H9 (cell line): ENCODE measurements around the gene DNAJB6. TPM values are rescaled to one million over a fixed set of nuclear protein-coding genes. Genes with fewer than 3 reads are reported as not detected.

Experiments used
- DNase-seq: peaks from one replicate; pipeline ENCODE4 v3.0.0-alpha.2; 2017
- H2AFZ ChIP-seq: one replicate; pipeline ENCODE4 v1.6.1; 2013; ENCODE audit warnings: mild to moderate bottlenecking, low read length, control low read depth, moderate library complexity
- H2AK5ac ChIP-seq: 2 replicates; pipeline ENCODE4 v1.6.1; 2013; ENCODE audit warnings: low read length, control low read depth, mixed read lengths; ENCODE audit not compliant: insufficient read length
- H2BK120ac ChIP-seq: one replicate; pipeline ENCODE4 v1.6.1; 2013; ENCODE audit warnings: low read depth, mild to moderate bottlenecking, low read length, control low read depth, inconsistent platforms; ENCODE audit not compliant: poor library complexity, severe bottlenecking
- H2BK12ac ChIP-seq: 2 replicates; pipeline ENCODE4 v1.6.1; 2013; ENCODE audit warnings: low read length, control low read depth, mixed read lengths, low read depth; ENCODE audit not compliant: insufficient read length
- H2BK15ac ChIP-seq: 2 replicates; pipeline ENCODE4 v1.6.1; 2013; ENCODE audit warnings: low read depth, low read length, control low read depth
- H2BK20ac ChIP-seq: one replicate; pipeline ENCODE4 v1.6.1; 2013; ENCODE audit warnings: low read depth, mild to moderate bottlenecking, low read length, control low read depth, inconsistent platforms; ENCODE audit not compliant: poor library complexity, severe bottlenecking
- H2BK5ac ChIP-seq: 2 replicates; pipeline ENCODE4 v1.6.1; 2013; ENCODE audit warnings: low read length, control low read depth, mixed read lengths; ENCODE audit not compliant: insufficient read length
- H3K14ac ChIP-seq: 2 replicates; pipeline ENCODE4 v1.6.1; 2013; ENCODE audit warnings: low read length, control low read depth; ENCODE audit not compliant: insufficient read depth
- H3K18ac ChIP-seq: 2 replicates; pipeline ENCODE4 v1.6.1; 2013; ENCODE audit warnings: low read depth, mild to moderate bottlenecking, mixed read lengths, low read length, control low read depth; ENCODE audit not compliant: insufficient read length
- H3K23ac ChIP-seq: 2 replicates; pipeline ENCODE4 v1.6.1; 2013; ENCODE audit warnings: low read length, control low read depth, mixed read lengths, low read depth; ENCODE audit not compliant: insufficient read length
- H3K23me2 ChIP-seq: 2 replicates; pipeline ENCODE4 v1.6.1; 2013; ENCODE audit warnings: low read depth, mild to moderate bottlenecking, mixed read lengths, low read length, control low read depth; ENCODE audit not compliant: insufficient read length, poor library complexity, severe bottlenecking
- H3K27ac ChIP-seq: 2 replicates; pipeline ENCODE4 v1.5.1; 2013; ENCODE audit warnings: low read length, control low read depth, mixed read lengths, low read depth; ENCODE audit not compliant: insufficient read length
- H3K27me3 ChIP-seq: 2 replicates; pipeline ENCODE4 v1.6.1; 2013; ENCODE audit warnings: low read length, control low read depth, inconsistent platforms; ENCODE audit not compliant: insufficient read depth
- H3K4ac ChIP-seq: 2 replicates; pipeline ENCODE4 v1.6.1; 2013; ENCODE audit warnings: low read depth, mild to moderate bottlenecking, control low read depth, inconsistent platforms, low read length, moderate library complexity
- H3K4me1 ChIP-seq: 2 replicates; pipeline ENCODE4 v1.6.1; 2013; ENCODE audit warnings: low read length, control low read depth, inconsistent platforms; ENCODE audit not compliant: insufficient read depth
- H3K4me2 ChIP-seq: 2 replicates; pipeline ENCODE4 v1.6.1; 2013; ENCODE audit warnings: low read length, control low read depth, mixed read lengths; ENCODE audit not compliant: insufficient read length, insufficient read depth
- H3K56ac ChIP-seq: 2 replicates; pipeline ENCODE4 v1.6.1; 2013; ENCODE audit warnings: low read depth, mild to moderate bottlenecking, mixed read lengths, low read length, control low read depth; ENCODE audit not compliant: insufficient read length
- H3K79me1 ChIP-seq: 2 replicates; pipeline ENCODE4 v1.6.1; 2013; ENCODE audit warnings: low read depth, mild to moderate bottlenecking, moderate library complexity, low read length, control low read depth, inconsistent platforms; ENCODE audit not compliant: insufficient read depth, poor library complexity, severe bottlenecking
- H3K79me2 ChIP-seq: 2 replicates; pipeline ENCODE4 v1.6.1; 2013; ENCODE audit warnings: low read length, control low read depth, inconsistent platforms; ENCODE audit not compliant: insufficient read depth
- H3K9ac ChIP-seq: 2 replicates; pipeline ENCODE4 v1.6.1; 2013; ENCODE audit warnings: low read length, control low read depth, mixed read lengths; ENCODE audit not compliant: insufficient read length; ENCODE audit errors: extremely low read depth
- H3K9me3 ChIP-seq: one replicate; pipeline ENCODE4 v1.6.1; 2013; ENCODE audit warnings: low read depth, low read length, inconsistent platforms; ENCODE audit not compliant: control insufficient read depth
- H3T11ph ChIP-seq: one replicate; pipeline ENCODE4 v1.6.1; 2013; ENCODE audit warnings: mild to moderate bottlenecking, low read length, control low read depth, inconsistent platforms
- H4K20me1 ChIP-seq: one replicate; pipeline ENCODE4 v1.6.1; 2013; ENCODE audit not compliant: control insufficient read depth, insufficient read length, insufficient read depth
- H4K5ac ChIP-seq: 2 replicates; pipeline ENCODE4 v1.6.1; 2013; ENCODE audit warnings: low read depth, mild to moderate bottlenecking, mixed read lengths, low read length, control low read depth; ENCODE audit not compliant: insufficient read length
- H4K8ac ChIP-seq: replicated peaks from 2 replicates; pipeline ENCODE4 v1.6.1; 2013; ENCODE audit warnings: low read length, control low read depth, mixed read lengths, low read depth; ENCODE audit not compliant: insufficient read length
- H4K91ac ChIP-seq: 2 replicates; pipeline ENCODE4 v1.6.1; 2013; ENCODE audit warnings: low read depth, mild to moderate bottlenecking, moderate library complexity, mixed read lengths, low read length, control low read depth; ENCODE audit not compliant: insufficient read length
- H3K27ac Mint-ChIP-seq, 3 experiments: 2 replicates in 2 of 3; 3 replicates in 1 of 3; pipeline ENCODE4 v1.8.0; 2020 to 2021; ENCODE audit warnings: mixed read lengths in 3 of 3, mild to moderate bottlenecking in 1 of 3, moderate library complexity in 1 of 3
- H3K27me3 Mint-ChIP-seq: 2 replicates; pipeline ENCODE4 v1.8.0; 2021; ENCODE audit warnings: low read depth, mild to moderate bottlenecking, moderate library complexity, mixed read lengths
- H3K36me3 Mint-ChIP-seq, 3 experiments: 2 replicates in 2 of 3; 3 replicates in 1 of 3; pipeline ENCODE4 v1.8.0; 2020 to 2021; ENCODE audit warnings: low read depth in 3 of 3, mixed read lengths in 3 of 3; ENCODE audit not compliant: insufficient read depth in 1 of 3
- H3K4me1 Mint-ChIP-seq, 2 experiments: 2 replicates each; pipeline ENCODE4 v1.8.0; 2020; ENCODE audit warnings: mixed read lengths in 2 of 2
- H3K4me3 Mint-ChIP-seq, 2 experiments: 2 replicates in 1 of 2; 3 replicates in 1 of 2; pipeline ENCODE4 v1.8.0; 2020 to 2021; ENCODE audit warnings: mild to moderate bottlenecking in 2 of 2, mixed read lengths in 2 of 2, moderate library complexity in 1 of 2
- H3K9me3 Mint-ChIP-seq, 2 experiments: 2 replicates in 1 of 2; 3 replicates in 1 of 2; pipeline ENCODE4 v1.8.0; 2020; ENCODE audit warnings: mild to moderate bottlenecking in 2 of 2, mixed read lengths in 2 of 2, moderate library complexity in 1 of 2
- CTCF ChIP-seq: fragments of 200-600 bp; sonication (generic); conservative IDR thresholded peaks from 3 replicates; pipeline ENCODE4 v1.8.0; 2021; ENCODE audit warnings: antibody characterized with exemption, mild to moderate bottlenecking
- WGBS: extraction: QIAGEN DNeasy Blood & Tissue Kit; methylation state at CpG from one replicate; pipeline ENCODE4 v1.1.7; 2013; ENCODE audit warnings: missing lambda C conversion rate, low lambda C conversion rate, mixed read lengths; ENCODE audit not compliant: insufficient read length; ENCODE audit errors: extremely low coverage; 5-methylcytosine and 5-hydroxymethylcytosine counted together
- total RNA-seq: library from RNA; stranded (reverse); gene quantifications from 2 replicates; pipeline ENCODE4 v1.2.1, GENCODE V29; 2021

The DNAJB6 gene
- total RNA-seq, 1 experiment from 2014 or later: 215 TPM

GRCh38 chr7:157413881-157414701, 77.3 kb downstream of the DNAJB6 start:
- no peak overlapping the region for H3K14ac ChIP-seq
- H2BK12ac ChIP-seq: no peak overlapping the region
- no peaks in the 10 kb centered on the region for H3K23me2 ChIP-seq
- H2AK5ac ChIP-seq: no peak overlapping the region
- no peak for TF ChIP-seq CTCF
- H2BK15ac ChIP-seq: no peak overlapping the region
- H4K8ac ChIP-seq: no peak overlapping the region
- WGBS: no CpG with 5 or more reads among the region's 49 CpGs
- no peaks in the 10 kb centered on the region for H4K20me1 ChIP-seq
- H3K79me2 ChIP-seq: no peaks in the 10 kb centered on the region; the same call in 1 of the 2 replicates
- no peak overlapping the region for H3K56ac ChIP-seq
- H3K4me1 Mint-ChIP-seq: peaks cover 23 to 33% of the 10 kb centered on the region in 2 experiments
- no peak overlapping the region for H3K23ac ChIP-seq
- H3K4me1 ChIP-seq: no peaks in the 10 kb centered on the region
- no peak overlapping the region for H3T11ph ChIP-seq
- H3K27ac ChIP-seq: no peak overlapping the region
- H4K91ac ChIP-seq: no peak overlapping the region
- H3K36me3 Mint-ChIP-seq: peaks cover 32 to 56% (median 51%) of the 10 kb centered on the region in 3 experiments
- no peaks in the 10 kb centered on the region for H3K27me3 ChIP-seq
- H2AFZ ChIP-seq: no peak overlapping the region
- H3K79me1 ChIP-seq: peaks cover 7% of the 10 kb centered on the region
- no peaks in the 10 kb centered on the region for H3K9me3 Mint-ChIP-seq
- no peak overlapping the region for H4K5ac ChIP-seq
- H3K9ac ChIP-seq: no peak overlapping the region
- H3K27me3 Mint-ChIP-seq: no peaks in the 10 kb centered on the region
- no peak overlapping the region for H2BK5ac ChIP-seq
- H2BK20ac ChIP-seq: no peak overlapping the region
- peak overlapping the region; percentile 43 to 90 (median 89); a peak in 5 of 7 replicates for H3K27ac Mint-ChIP-seq
- no peaks in the 10 kb centered on the region for H3K9me3 ChIP-seq
- no peak overlapping the region for H3K4ac ChIP-seq
- H3K4me2 ChIP-seq: no peak overlapping the region
- H3K18ac ChIP-seq: no peak overlapping the region
- H3K4me3 Mint-ChIP-seq: no peak overlapping the region
- H2BK120ac ChIP-seq: no peak overlapping the region
- DNase-seq: no peak
